ENCODE results near the gene ARL17B. TPM values are rescaled to one million over a fixed set of nuclear protein-coding genes. Genes with fewer than 3 reads are reported as not detected.
"Not testable (repeated sequence)": the region's sequence is repeated elsewhere in the genome, so short reads cannot be mapped to it uniquely, and the experiment has no call there.

Gene ARL17B
- total RNA-seq, 2 experiments from 2014 or later, result 21.2 to 23.3 TPM

DNA sequence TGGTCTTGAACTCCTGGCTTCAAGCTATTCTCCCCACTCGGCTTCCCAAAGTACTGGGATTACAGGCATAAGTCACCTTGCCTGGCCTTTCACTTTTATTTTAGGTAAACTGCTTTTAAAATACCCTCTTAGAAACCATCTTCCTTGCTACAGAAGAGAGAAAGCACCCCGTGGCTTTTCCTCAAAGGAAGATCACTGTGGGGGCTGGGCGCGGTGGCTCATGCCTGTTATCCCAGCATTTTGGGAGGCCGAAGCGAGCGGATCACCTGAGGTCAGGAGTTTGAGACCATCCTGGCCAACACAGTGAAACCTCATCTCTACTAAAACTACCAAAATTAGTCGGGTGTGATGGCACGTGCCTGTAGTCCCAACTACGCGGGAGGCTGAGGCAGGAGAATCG is 78.9 kb downstream of the ARL17B start:
- peaks cover 29% of the 10 kb centered on the region for H3K4me1 Mint-ChIP-seq (ENCODE audit: low read depth)
- H3K36me3 Mint-ChIP-seq, H3K27me3 Mint-ChIP-seq, H3K9me3 Mint-ChIP-seq, CTCF ChIA-PET, H3K4me3 Mint-ChIP-seq, POLR2A ChIA-PET, H3K27ac Mint-ChIP-seq, DNase-seq: not testable (repeated sequence)
- intact Hi-C loops (cut with micrococcal nuclease), result loop anchor here (2.0 kb wide), 1 partner anchor 16 kb away; no protein-coding TSS in a partner anchor

DNA sequence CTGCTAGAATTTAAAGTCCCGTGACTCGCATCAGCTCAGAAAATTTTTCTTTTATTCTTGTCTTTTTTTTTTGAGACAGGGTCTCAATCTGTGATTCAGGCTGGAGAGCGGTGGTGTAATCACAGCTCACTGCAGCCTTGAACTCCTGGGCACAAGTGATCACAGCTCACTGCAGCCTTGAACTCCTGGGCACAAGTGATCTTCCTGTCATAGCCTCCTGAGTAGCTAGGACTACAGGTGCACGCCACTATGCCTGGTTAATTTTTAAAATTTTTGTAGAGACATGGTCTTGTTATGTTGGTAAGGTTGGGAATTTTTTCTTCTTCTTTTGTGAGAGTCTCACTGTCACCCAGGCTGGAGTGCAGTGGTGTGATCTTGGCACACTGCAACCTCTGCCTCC is 80.2 kb downstream of the ARL17B start:
- H3K4me3 Mint-ChIP-seq; H3K27ac Mint-ChIP-seq; CTCF ChIA-PET; DNase-seq; H3K9me3 Mint-ChIP-seq; POLR2A ChIA-PET; H3K36me3 Mint-ChIP-seq; intact Hi-C loops (cut with micrococcal nuclease); H3K27me3 Mint-ChIP-seq: not testable (repeated sequence)
- H3K4me1 Mint-ChIP-seq (ENCODE audit: low read depth), result peaks cover 21% of the 10 kb centered on the region

DNA sequence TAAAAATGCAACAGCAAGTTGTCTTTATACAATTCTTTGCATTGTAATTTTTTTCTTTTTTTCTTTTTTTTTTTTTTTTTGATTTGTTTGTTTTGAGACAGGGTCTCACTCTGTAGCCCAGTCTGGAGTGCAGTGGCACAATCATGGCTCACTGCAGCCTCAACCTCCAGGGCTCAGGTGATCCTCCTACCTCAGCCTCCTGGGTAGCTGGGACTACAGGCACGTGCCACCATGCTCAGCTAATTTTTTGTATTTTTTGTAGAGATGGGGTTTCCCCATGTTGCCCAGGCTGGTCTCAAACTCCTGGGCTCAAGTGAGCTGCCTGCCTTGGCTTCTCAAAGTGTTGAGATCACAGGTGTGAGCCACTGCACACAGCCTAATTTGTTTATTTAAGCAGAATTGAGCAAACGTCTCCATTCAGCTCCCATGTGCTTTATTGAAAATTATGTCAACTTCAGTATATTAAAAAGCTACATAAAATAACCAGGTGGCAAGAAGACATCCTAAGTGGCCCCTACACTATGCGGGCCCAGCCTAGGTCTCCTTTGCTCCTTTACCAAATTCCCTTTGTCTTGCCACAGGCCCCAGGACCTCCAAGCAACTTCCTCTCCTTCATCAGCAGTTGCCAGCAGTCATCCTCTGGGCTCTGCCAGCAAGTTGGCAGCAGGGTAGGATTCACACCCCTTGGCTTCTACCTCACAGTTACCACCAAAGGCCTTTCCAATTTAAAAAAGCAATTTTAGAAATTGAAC is 84.7 kb downstream of the ARL17B start:
- CTCF ChIA-PET, result interaction anchor here (1.8 kb wide), 1 partner anchor 328 kb away, joined by 6 read pairs; no protein-coding TSS in a partner anchor
- H3K36me3 Mint-ChIP-seq; H3K4me1 Mint-ChIP-seq (ENCODE audit: low read depth); POLR2A ChIA-PET; H3K27me3 Mint-ChIP-seq; H3K4me3 Mint-ChIP-seq; intact Hi-C loops (cut with micrococcal nuclease); H3K9me3 Mint-ChIP-seq; DNase-seq; H3K27ac Mint-ChIP-seq: not testable (repeated sequence)

DNA sequence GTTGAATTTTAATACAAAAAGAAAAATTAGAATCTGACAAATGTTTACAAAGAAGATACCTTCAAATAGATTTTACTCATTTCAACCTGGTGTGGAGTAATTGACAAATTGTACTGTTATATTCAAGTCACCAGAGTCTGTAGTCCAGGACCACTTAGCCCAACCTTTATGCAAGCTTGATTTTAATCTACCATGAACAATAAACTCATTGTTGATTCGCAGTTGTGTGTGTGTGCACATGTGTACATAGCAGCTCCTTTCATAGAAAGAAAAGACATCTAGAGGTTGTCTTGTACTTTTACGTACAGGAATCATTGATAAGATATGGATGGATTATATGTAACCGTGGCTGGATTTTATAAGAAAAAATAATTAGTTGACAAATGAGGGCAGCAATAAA is 87.3 kb downstream of the ARL17B start:
- Mint-ChIP-seq H3K27me3 (peaks cover 2% of the 10 kb centered on the region), H3K27ac (no peak overlapping the region), H3K36me3 (no peaks in the 10 kb centered on the region), H3K4me3 (no peak overlapping the region), H3K9me3 (no peaks in the 10 kb centered on the region), H3K4me1 (ENCODE audit: low read depth) (no peaks in the 10 kb centered on the region)
- ChIA-PET POLR2A (no interaction called here), CTCF (interaction anchor here (1.0 kb wide), 1 partner anchor 14 kb away, joined by 3 read pairs; no protein-coding TSS in a partner anchor)
- intact Hi-C loops (cut with micrococcal nuclease), result no loop called here
- no peak for DNase-seq

- intact Hi-C loops (cut with micrococcal nuclease), result no loop called here
- CTCF ChIA-PET, result interaction anchor here (1.2 kb wide), 1 partner anchor 12 kb away, joined by 3 read pairs; no protein-coding TSS in a partner anchor
- POLR2A ChIA-PET, result no interaction called here
- Mint-ChIP-seq H3K36me3 (no peaks in the 10 kb centered on the region), H3K4me1 (ENCODE audit: low read depth) (no peaks in the 10 kb centered on the region), H3K27ac (no peak overlapping the region), H3K4me3 (no peak overlapping the region), H3K9me3 (no peaks in the 10 kb centered on the region), H3K27me3 (peaks cover 2% of the 10 kb centered on the region)
- no peak for DNase-seq
Measured at GRCh38 chr17:46273541-46274236, 87.9 kb downstream of the ARL17B start.

DNA sequence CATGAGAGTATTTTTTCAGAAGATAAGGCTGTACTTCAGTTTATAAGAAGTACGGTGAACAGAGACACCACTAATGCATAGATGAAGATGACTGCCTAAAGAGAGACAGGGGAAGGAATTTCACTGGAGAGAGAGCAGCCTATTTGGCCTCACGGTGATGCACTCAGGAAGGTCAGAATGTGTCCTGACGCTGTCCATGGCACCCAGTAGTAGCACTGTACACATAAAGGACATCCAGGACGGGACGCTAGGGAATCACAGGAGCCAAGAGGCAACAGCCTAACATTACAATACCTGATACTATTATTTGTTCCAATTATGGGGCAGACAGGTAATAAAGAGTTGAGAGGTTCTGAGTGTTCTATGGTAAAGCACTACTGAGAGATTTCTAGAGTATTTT is 91.5 kb downstream of the ARL17B start:
- CTCF ChIA-PET, result interaction anchor here (0.7 to 1.1 kb wide), 3 partner anchors 21 to 1518 kb away, joined by 3 to 5 read pairs (median 3); no protein-coding TSS in a partner anchor
- Mint-ChIP-seq H3K9me3 (no peaks in the 10 kb centered on the region), H3K27ac (no peak overlapping the region), H3K4me1 (ENCODE audit: low read depth) (peaks cover 18% of the 10 kb centered on the region), H3K27me3 (peaks cover 11% of the 10 kb centered on the region), H3K36me3 (no peaks in the 10 kb centered on the region), H3K4me3 (no peak overlapping the region)
- intact Hi-C loops (cut with micrococcal nuclease), result no loop called here
- POLR2A ChIA-PET, result no interaction called here
- no peak for DNase-seq

DNA sequence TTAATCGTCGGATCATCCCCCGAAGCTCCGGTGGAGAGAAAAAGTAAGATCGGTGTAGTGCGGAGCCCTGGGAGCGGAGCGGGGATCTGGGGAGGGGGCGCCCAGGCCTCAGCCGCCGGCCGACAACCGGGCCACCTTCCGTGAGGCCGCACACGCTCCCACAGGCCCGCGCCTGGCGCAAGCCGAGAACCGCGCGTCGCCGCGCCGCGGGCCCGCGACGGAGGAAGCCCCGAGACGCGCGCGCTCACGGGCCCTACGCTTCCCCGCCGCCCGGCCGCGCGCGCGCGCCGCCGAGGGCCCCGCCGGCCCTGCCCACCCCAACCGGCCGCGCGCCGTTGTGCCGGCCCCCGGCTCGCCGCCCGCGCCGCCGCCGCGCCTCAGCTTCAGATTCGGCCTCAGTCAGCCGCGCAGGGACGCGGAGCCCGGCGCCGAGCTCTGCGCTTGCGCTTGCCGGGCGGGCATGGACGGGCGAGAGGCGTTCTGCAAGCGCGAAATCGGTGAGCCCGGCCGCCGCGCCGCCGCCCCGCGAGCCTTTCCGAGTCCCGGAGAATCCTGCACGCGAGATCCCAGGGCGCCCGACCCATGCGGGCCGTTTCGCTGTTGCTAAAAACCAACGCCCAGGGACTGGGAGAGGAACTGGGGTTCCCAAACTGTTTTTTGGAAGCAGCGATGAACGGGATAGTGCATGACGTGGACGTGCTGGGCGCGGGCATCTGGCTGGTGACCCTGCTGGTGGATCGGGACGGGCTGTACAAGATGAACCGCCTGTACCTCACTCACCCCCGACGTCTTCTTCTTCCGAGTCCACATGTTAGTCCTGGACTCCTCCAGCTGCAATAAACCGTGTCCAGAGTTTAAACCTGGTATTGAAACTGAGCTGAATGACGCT is 94.7 kb downstream of the ARL17B start:
- Mint-ChIP-seq H3K27me3 (peaks cover 15% of the 10 kb centered on the region), H3K36me3 (no peaks in the 10 kb centered on the region), H3K9me3 (no peaks in the 10 kb centered on the region), H3K4me3 (peak overlapping the region; percentile 79), H3K4me1 (ENCODE audit: low read depth) (peaks cover 29% of the 10 kb centered on the region), H3K27ac (peak overlapping the region; percentile 25)
- POLR2A ChIA-PET, result interaction anchor here (1.5 to 2.0 kb wide), 2 partner anchors 74 to 109 kb away, joined by 3 to 8 read pairs; partner anchors contain the start of gene KANSL1
- intact Hi-C loops (cut with micrococcal nuclease), result loop anchor here (2.0 kb wide), 2 partner anchors 16 to 72 kb away; no protein-coding TSS in a partner anchor
- CTCF ChIA-PET, result interaction anchor here (0.6 to 1.4 kb wide), 3 partner anchors 20 to 203 kb away, joined by 3 to 5 read pairs (median 3); no protein-coding TSS in a partner anchor
- DNase-seq, result peak; percentile 72

DNA sequence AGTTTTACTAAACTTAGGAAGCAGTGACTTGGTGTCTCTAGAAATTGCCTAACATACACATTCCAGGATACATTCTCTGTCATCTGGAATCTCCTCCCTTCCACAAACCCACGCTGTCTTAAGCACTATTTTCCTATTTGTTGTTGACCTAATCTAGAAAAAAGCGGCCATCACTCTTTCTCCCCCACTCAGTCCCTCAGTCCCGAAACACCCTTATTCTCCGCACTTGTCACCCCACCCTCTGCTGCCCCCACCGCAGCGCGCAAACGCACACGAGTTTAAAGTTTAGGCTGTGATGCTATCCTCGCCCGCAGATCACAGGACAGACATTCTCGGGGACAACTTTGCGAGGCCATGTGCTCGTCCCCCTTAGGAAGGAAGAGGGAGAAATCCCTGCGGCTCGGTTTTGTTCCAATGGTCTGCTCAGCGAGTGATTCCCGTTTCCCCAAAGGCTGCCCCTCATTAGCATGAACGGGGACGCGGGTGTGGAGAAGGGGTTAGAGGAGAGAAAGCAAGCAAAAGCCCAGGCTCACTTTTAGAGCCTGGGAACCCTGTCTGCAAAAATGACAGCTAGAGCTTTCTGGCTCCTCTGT is 95.4 kb downstream of the ARL17B start:
- POLR2A ChIA-PET, result interaction anchor here (1.4 to 2.0 kb wide), 3 partner anchors 73 to 684 kb away, joined by 3 to 8 read pairs (median 3); partner anchors contain the start of gene KANSL1
- not testable (repeated sequence) for H3K9me3 Mint-ChIP-seq, H3K36me3 Mint-ChIP-seq
- Mint-ChIP-seq H3K27me3 (peaks cover 15% of the 10 kb centered on the region), H3K4me1 (ENCODE audit: low read depth) (peaks cover 29% of the 10 kb centered on the region), H3K27ac (peak overlapping the region; percentile 25), H3K4me3 (peak overlapping the region; percentile 79)
- CTCF ChIA-PET, result interaction anchor here (0.6 kb wide), 1 partner anchor 124 kb away, joined by 3 read pairs; no protein-coding TSS in a partner anchor
- DNase-seq, result peak; percentile 27
- intact Hi-C loops (cut with micrococcal nuclease), result loop anchor here (2.0 kb wide), 2 partner anchors 17 to 71 kb away; no protein-coding TSS in a partner anchor

DNA sequence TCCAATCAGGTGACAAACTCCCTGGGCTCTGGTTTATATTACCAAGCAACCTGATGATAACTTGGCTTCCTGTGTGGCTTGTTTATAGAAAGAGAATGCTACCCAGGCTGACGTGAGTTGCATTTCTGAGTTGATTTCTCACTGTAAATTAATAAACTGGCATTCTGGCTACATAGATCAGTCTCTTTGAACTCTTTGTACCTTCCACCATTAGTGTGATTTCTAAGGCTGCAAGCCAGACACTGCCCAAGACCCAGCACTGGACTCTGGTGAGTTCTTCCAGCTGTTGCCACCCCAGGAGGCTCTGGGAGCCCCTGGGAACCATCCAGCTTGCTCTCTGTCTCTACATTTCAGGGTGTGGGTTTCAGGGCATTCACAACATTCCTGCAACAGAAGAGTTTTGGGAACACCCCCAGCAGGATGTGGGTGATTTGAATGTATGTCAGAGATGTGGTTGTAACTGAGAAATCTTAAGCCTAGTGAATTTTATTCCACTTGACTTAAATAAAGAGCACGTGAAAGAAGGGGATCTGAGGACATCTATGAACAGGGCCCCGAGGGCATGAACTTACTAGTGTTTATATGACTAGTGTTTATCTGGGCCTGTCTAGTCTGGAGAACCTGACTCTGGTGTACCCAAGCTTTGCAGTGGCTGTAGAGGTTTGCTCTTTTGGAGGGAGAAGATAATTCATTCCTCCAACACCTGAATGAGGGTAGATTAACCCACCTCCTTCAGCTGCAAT is 96.9 kb downstream of the ARL17B start:
- intact Hi-C loops (cut with micrococcal nuclease), result no loop called here
- CTCF ChIA-PET, result no interaction called here

DNA sequence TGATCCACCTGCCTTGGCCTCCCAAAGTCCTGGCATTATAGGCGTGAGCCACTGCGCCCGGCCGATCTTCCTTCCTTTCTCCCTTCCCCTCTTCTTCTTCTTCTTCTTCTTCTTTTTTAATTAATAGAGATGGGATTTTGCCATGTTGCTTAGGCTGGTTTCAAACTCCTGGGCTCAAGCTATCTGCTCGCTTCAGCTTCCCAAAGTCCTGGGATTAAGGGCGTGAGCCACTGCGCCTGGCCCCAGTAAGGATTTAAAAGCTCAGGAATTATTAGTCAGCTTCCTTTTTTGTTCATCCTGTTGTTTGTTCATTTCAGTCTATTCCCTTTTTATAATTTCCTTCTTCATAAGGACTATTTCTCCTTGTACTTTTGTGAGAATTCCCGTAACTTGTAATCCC is 99.3 kb downstream of the ARL17B start:
- peaks cover 28% of the 10 kb centered on the region for H3K4me1 Mint-ChIP-seq (ENCODE audit: low read depth)
- peaks cover 13% of the 10 kb centered on the region for H3K27me3 Mint-ChIP-seq
- ChIA-PET POLR2A (no interaction called here), CTCF (interaction anchor here (0.9 kb wide), 1 partner anchor 69 kb away, joined by 3 read pairs; the partner anchor contains the start of gene KANSL1)
- no peak for DNase-seq
- no peak overlapping the region for H3K4me3 Mint-ChIP-seq
- no peak overlapping the region for H3K27ac Mint-ChIP-seq
- no peaks in the 10 kb centered on the region for H3K36me3 Mint-ChIP-seq
- H3K9me3 Mint-ChIP-seq, result no peaks in the 10 kb centered on the region
- intact Hi-C loops (cut with micrococcal nuclease), result no loop called here

More for the DNA sequence above, 96.9 kb downstream of the ARL17B start:
- POLR2A ChIA-PET, result interaction anchor here (1.4 kb wide), 1 partner anchor 682 kb away, joined by 3 read pairs; no protein-coding TSS in a partner anchor
- no peak overlapping the region for H3K4me3 Mint-ChIP-seq
- peak overlapping the region; percentile 14 for H3K27ac Mint-ChIP-seq
- peak; percentile 44 for DNase-seq
- no peaks in the 10 kb centered on the region for H3K9me3 Mint-ChIP-seq
- H3K27me3 Mint-ChIP-seq, result peaks cover 20% of the 10 kb centered on the region
- peaks cover 32% of the 10 kb centered on the region for H3K4me1 Mint-ChIP-seq (ENCODE audit: low read depth)
- H3K36me3 Mint-ChIP-seq, result no peaks in the 10 kb centered on the region

Measured in activated CD4-positive, alpha-beta memory T cell treated with anti-CD3 and anti-CD28 coated beads for 36 hours (primary cell).